ENCODE results near the gene SPRR2A.
"Not testable (repeated sequence)": the region's sequence is repeated elsewhere in the genome, so short reads cannot be mapped to it uniquely, and the experiment has no call there.

Gene SPRR2A

DNA sequence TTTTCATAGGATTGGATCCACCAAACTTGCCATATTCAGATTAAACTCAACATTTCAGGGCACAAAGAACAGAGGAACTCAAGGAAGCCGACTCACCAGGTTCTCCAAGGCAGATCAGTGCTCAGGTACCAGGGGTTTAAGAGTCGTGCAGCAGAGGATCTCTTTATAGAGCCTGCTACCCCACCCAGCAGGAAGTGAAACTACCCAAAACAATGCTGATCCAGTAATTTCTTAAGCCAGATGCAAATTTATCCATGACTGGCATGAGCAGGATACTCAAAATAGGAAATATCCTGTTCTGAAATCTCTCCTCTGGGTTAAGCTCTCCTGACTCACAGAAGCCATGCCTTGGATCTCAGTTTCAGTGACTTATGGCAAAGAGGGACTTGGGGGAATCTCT, at the start of gene SPRR2A:
Gene SPRR2A (minus strand): TSS at position 138 of the 400 bp plus-strand sequence. CDS start 777 bp downstream, outside the sequence.
- Mint-ChIP-seq H3K27ac (no peak within 1 kb of the TSS), H3K9me3 (no peaks in the 10 kb centered on the region), H3K27me3 (peaks cover 34% of the 10 kb centered on the region), H3K4me1 (no peaks in the 10 kb centered on the region), H3K4me3 (no peak within 1 kb of the TSS)
- DNase-seq (no peak), ATAC-seq (no peak)

DNA sequence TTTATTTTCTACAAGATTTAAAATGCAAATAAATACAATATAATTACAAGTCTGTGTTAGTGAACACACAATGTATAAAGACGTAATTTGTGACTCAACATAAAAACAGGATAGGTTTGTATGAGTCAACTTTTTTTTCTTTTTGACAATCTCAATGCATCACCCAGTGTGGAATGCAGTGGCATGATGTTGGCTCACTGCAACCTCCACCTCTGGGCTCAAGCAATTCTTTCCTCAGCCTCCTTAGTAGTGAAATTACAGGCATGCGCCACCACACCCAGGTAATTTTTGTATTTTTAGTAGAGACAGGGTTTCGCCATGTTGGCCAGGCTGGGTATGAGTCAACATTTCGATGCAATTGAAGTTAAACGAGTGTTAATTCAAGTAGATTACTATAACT, 42.9 kb upstream of the SPRR2A start:
- peaks cover 10 to 14% of the 10 kb centered on the region in 2 donors for H3K9me3 Mint-ChIP-seq
- DNase-seq (no peak), ATAC-seq (no peak)
- H3K27ac Mint-ChIP-seq: no peak overlapping the region
- H3K27me3 Mint-ChIP-seq: peaks cover 50% of the 10 kb centered on the region
- H3K4me1 Mint-ChIP-seq: no peaks in the 10 kb centered on the region
- H3K4me3 Mint-ChIP-seq: no peak overlapping the region

DNA sequence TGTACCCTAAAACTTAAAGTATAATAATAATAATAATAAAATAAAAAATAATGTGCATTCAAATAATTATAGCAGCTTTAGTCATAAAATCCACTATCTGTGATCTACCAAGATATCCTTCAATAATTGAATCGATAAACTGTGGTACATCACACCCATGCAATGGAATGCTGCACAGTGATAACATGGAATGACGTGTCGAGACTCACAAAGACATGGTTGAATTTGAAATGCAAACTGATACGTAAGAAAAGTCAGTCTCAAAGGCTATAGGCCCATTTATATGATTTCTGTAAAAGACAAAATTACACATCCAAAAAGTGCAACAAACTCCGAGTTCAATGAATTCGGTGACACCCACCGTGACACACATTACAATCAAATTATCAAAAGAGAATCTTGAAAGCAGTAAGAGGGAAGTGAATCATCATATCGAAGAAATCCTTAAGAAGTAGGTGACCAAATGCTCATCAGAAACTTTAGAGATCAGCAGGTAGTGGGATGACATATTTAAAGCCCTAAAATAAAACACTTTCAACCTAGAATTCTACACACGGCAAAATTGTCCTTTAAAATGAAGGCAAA, 42.2 kb upstream of the SPRR2A start:
- no peak for ATAC-seq
- no peak overlapping the region for H3K27ac Mint-ChIP-seq
- H3K9me3 Mint-ChIP-seq: peaks cover 10 to 14% of the 10 kb centered on the region in 2 donors
- peaks cover 49% of the 10 kb centered on the region for H3K27me3 Mint-ChIP-seq
- DNase-seq: no peak
- no peaks in the 10 kb centered on the region for H3K4me1 Mint-ChIP-seq
- H3K4me3 Mint-ChIP-seq: no peak overlapping the region

DNA sequence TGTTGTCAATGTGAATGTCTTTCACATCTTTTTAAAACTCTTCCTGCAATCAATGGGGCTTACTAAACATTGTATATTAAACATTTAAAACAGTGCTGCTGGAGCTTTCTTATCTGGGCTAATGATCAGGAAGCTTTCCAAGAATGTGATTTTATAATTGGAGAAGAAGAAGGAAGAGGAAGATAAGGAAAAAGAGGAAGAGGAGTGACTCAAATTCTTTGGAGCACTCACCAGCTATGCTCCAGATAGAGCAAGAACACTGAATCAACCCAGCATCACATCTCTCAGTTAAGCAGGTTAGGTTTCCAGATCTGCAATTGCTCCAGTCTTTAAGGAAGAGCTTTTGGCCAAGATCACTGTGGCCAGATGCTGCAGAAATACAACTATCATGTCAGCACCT, 38.5 kb upstream of the SPRR2A start:
- no peak overlapping the region for H3K27ac Mint-ChIP-seq
- H3K9me3 Mint-ChIP-seq: no peaks in the 10 kb centered on the region
- DNase-seq (no peak), ATAC-seq (no peak)
- peaks cover 22% of the 10 kb centered on the region for H3K27me3 Mint-ChIP-seq
- H3K4me3 Mint-ChIP-seq: no peak overlapping the region
- H3K4me1 Mint-ChIP-seq: no peaks in the 10 kb centered on the region

DNA sequence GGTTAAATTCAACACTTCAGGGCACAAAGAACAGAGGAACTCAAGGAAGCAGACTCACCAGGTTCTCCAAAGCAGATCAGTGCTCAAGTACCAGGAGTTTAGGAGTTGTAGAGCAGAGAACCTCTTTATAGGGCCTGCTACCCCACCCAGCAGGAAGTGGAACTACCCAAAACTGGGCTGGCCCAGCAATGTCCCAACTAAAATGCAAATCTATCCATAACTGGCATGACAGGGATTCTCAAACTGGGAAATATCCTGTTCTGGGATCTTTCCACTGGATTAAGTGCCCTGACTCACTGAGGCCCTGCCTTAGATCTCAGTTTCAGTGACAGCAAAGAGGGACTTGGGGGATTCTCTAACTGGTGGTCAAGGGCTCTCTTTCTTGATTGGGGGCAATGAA, 37.1 kb upstream of the SPRR2A start, which contains the start of gene SPRR2E:
Gene SPRR2E (minus strand): TSS at position 101 of the 400 bp plus-strand sequence. CDS start 775 bp downstream, outside the sequence.
- H3K9me3 Mint-ChIP-seq: no peaks in the 10 kb centered on the region
- peaks cover 18% of the 10 kb centered on the region for H3K27me3 Mint-ChIP-seq
- no peak for ATAC-seq
- no peak within 1 kb of the TSS for H3K27ac Mint-ChIP-seq
- DNase-seq: no peak
- no peaks in the 10 kb centered on the region for H3K4me1 Mint-ChIP-seq
- H3K4me3 Mint-ChIP-seq: no peak within 1 kb of the TSS

DNA sequence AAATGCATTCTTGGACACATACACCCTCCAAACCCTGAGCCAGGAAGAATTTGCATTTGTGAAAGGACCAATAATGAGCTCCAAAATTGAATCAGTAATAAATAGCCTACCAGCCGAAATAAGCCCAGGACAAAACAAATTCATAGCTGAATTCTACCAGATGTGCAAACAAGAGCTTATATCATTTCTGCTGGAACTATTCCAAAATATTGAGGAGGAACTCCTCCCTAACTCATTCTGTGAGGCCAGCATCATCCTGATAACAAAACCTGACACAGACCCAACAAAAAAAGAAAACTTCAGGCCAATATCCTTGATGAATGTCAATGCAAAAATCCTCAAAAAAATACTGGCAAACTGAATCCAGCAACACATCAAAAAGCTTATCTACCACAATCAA, 30.3 kb upstream of the SPRR2A start:
- no peak overlapping the region for H3K27ac Mint-ChIP-seq
- H3K9me3 Mint-ChIP-seq: no peaks in the 10 kb centered on the region
- peaks cover 48% of the 10 kb centered on the region for H3K27me3 Mint-ChIP-seq
- no peaks in the 10 kb centered on the region for H3K4me1 Mint-ChIP-seq
- no peak for ATAC-seq
- no peak overlapping the region for H3K4me3 Mint-ChIP-seq
- no peak for DNase-seq

DNA sequence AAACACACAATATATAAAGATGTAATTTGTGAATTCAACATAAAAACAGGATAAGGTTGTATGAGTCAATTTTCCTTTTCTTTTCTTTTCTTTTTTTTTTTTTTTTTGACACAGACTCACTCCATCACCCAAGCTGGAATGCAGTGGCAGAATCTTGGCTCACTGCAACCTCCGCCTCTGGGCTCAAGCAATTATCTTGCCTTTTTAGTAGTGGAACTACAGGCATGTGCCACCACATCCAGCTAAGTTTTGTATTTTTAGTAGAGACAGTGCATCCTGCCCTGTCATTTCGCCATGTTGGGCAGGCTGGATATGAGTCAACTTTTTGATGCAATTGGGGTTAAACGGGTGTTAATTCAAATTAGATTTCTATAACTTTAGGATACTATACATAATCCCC, 24.4 kb upstream of the SPRR2A start:
- H3K9me3 Mint-ChIP-seq: peaks cover 0 to 7% of the 10 kb centered on the region in 2 donors
- H3K27me3 Mint-ChIP-seq: peaks cover 36% of the 10 kb centered on the region
- H3K4me3 Mint-ChIP-seq: no peak overlapping the region
- ATAC-seq (no peak), DNase-seq (no peak)
- H3K27ac Mint-ChIP-seq: no peak overlapping the region
- no peaks in the 10 kb centered on the region for H3K4me1 Mint-ChIP-seq

DNA sequence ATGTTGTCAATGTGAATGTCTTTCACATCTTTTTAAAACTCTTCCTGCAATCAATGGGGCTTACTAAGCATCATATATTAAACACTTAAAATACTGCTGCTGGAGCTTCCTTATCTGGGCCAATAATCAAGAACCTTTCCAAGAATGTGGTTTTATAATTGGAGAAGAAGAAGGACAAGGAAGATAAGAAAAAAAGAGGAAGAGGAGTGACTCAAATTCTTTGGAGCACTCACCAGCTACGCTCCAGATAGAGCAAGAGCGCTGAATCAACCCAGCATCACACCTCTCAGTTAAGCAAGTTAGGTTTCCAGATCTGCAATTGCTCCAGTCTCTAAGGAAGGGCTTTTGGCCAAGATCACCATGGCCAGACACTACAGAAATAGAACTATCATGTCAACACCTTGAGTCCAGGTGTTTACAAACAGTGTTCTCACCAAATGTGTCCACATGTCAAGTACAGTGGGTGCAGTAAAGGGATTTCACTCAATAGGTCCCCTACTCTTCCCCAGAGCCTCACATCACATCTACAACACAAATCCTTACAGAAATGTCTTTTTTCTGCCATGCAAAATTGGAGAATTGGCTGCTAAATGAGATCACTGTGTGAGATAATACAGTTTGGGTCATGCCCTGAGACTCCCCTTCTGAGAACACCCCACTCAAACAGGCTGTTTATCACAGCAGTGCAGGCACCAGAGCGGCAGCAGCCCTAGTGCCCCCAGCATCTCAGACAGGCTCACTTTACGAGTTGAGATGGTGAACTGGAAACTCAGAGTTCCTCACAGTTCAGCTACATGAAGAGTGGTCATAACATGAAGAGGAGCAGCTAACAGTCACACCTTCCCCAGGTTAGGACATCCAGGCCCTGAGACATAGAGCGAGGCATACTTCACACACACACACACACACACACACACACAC, 15.8 kb upstream of the SPRR2A start:
- H3K4me3 Mint-ChIP-seq: no peak overlapping the region
- peaks cover 13% of the 10 kb centered on the region for H3K27me3 Mint-ChIP-seq
- no peaks in the 10 kb centered on the region for H3K4me1 Mint-ChIP-seq
- DNase-seq: no peak
- no peak for ATAC-seq
- H3K27ac Mint-ChIP-seq: no peak overlapping the region
- no peaks in the 10 kb centered on the region for H3K9me3 Mint-ChIP-seq

DNA sequence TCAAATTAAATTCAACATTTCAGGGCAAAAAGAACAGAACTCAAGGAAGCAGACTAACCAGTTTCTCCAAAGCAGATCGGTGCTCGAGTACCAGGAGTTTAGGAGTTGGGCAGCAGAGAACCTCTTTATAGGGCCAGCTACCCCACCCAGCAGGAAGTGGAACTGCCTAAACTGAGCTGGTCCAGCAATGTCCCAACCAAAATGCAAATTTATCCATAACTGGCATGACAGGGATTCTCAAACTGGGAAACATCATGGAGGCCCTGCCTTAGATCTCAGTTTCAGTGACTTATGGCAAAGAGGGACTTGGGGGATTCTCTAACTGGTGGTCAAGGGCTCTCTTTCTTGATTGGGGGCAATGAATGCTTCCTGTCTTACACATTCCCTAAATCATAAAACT, 14.2 kb upstream of the SPRR2A start, which contains the start of gene SPRR2B:
Gene SPRR2B (minus strand): TSS at position 101 of the 400 bp plus-strand sequence. CDS start 772 bp downstream, outside the sequence.
- Mint-ChIP-seq H3K4me3 (no peak within 1 kb of the TSS), H3K27ac (no peak within 1 kb of the TSS), H3K9me3 (no peaks in the 10 kb centered on the region), H3K4me1 (no peaks in the 10 kb centered on the region), H3K27me3 (peaks cover 28% of the 10 kb centered on the region)
- DNase-seq (no peak), ATAC-seq (no peak)

DNA sequence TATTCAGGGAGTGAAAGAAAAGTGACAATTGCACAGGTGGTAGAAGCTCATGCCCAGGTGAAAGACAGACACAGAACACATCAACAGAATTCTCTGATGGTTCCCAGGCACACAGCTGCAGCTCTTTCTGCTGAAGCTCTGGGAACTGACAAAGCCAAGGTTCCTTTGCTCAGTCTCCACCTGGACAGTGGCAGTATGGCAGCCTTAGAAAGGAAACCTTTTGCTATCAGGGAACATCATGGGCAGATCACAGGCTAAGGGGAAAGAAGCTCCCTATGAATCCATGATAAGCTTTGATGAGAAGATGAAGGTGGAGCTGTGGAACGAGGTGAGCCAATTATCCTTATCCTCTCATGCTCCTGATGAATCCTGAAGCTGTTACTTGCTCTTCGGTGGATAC, 12.9 kb upstream of the SPRR2A start:
- DNase-seq (no peak), ATAC-seq (no peak)
- Mint-ChIP-seq H3K27ac (no peak overlapping the region), H3K4me3 (no peak overlapping the region), H3K4me1 (no peaks in the 10 kb centered on the region), H3K27me3 (peaks cover 28% of the 10 kb centered on the region), H3K9me3 (no peaks in the 10 kb centered on the region)

DNA sequence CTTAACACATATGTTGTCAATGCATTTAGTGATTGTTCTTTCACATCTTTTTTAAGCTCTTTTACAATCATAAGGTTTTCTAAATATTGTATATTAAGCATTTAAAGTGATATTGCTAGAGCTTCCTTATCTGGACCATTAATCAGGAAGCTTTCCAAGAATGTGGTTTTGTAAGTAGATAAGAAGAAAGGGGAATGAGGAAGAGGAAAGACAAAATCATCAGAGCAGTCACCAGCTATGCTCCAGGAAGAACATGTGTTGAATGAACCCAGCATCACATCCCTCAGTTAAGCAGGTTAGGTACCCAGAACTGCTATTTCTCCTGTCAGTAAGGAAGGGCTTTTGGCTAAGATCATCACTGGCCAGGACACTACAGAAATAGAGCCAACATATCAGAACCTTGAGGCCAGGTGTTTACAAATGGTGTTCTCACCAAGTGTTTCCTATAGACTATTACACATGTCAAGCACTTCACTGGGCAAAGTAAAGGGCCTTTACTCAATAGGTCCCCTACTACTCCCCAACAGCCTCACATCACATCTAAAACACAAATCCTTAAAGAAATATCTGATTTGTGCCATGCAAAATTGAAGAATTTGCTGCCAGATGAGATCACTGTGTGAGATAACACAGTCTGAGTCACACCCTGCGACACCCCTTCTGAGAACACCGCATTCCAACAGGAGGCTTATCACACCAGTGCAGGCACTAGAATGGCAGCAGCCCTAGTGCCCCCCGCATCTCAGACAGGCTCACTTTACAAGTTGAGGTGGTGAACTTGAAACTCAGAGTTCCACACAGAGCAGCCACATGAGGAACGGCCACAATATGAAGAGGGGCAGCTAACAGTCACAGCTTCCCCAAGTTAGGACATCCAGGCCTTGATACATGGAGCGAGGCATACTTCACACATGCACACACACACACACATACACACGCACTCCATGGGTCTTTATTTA, 1.8 kb upstream of the SPRR2A start:
- Mint-ChIP-seq H3K4me1 (no peaks in the 10 kb centered on the region), H3K4me3 (no peak overlapping the region), H3K27me3 (peaks cover 19% of the 10 kb centered on the region), H3K9me3 (no peaks in the 10 kb centered on the region), H3K27ac (no peak overlapping the region)
- DNase-seq (no peak), ATAC-seq (no peak)

DNA sequence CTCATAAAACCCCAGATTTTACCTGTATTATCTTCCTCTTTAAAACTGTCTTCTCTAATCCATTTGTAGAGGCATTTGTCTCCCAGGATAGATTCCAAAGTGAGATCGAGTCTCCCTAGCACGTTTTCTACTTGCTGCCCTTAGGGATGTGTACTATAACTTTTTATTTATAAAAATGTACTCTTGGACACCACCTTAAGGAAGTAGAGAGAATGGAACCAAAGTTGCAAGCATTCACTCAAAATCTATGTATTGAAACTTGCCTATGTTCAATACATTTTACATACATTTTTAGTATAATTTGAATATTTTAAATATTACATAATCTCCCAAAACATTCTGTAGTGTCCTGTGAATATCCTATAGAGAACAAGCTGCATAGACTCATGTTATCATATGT, 842 bp upstream of the SPRR2A start:
- Mint-ChIP-seq H3K4me3 (no peak overlapping the region), H3K4me1 (no peaks in the 10 kb centered on the region), H3K27ac (no peak overlapping the region), H3K27me3 (peaks cover 26% of the 10 kb centered on the region), H3K9me3 (no peaks in the 10 kb centered on the region)
- ATAC-seq (no peak), DNase-seq (no peak)

DNA sequence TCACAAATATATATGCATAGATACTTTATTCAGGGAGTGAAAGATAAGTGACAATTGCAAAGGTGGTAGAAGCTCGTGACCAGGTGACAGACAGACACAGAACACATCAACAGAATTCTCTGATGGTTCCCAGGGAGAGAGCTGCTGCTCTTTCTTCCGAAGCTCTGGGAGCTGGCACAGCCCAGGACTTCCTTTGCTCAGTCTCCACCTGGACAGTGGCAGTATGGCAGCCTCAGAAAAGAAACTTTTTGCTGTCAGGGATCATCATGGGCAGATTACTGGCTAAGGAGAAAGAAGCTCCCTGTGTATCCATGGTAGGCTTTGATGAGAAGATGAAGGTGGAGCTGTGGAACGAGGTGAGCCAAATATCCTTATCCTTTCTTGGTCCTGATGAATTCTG, 1.2 kb downstream of the SPRR2A start:
- H3K9me3 Mint-ChIP-seq, H3K4me3 Mint-ChIP-seq, H3K27ac Mint-ChIP-seq, ATAC-seq, DNase-seq, H3K4me1 Mint-ChIP-seq: not testable (repeated sequence)
- peaks cover 42% of the 10 kb centered on the region for H3K27me3 Mint-ChIP-seq

DNA sequence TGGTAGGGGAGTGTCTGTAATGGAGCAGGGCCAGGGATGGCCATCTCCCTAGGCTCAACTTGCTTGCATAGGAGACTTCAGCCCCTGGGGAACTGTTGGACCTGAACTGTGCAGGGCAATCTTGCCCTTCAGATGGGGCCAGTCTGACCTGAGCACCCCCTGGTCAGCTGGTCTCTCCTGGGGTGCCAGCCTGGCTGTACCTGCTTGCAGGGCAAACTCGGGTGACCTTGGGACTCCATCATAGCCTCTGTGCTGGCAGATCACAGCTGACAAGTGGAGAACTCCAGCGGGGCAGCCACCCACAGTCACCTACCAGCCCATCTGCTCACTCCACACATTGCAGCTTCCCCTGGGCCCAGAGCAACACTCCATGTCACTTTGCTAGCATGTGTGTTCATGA, 8.1 kb downstream of the SPRR2A start:
- H3K27ac Mint-ChIP-seq: no peak overlapping the region
- no peak for ATAC-seq
- no peak overlapping the region for H3K4me3 Mint-ChIP-seq
- no peaks in the 10 kb centered on the region for H3K9me3 Mint-ChIP-seq
- no peak for DNase-seq
- H3K4me1 Mint-ChIP-seq: no peaks in the 10 kb centered on the region
- H3K27me3 Mint-ChIP-seq: peaks cover 46% of the 10 kb centered on the region

DNA sequence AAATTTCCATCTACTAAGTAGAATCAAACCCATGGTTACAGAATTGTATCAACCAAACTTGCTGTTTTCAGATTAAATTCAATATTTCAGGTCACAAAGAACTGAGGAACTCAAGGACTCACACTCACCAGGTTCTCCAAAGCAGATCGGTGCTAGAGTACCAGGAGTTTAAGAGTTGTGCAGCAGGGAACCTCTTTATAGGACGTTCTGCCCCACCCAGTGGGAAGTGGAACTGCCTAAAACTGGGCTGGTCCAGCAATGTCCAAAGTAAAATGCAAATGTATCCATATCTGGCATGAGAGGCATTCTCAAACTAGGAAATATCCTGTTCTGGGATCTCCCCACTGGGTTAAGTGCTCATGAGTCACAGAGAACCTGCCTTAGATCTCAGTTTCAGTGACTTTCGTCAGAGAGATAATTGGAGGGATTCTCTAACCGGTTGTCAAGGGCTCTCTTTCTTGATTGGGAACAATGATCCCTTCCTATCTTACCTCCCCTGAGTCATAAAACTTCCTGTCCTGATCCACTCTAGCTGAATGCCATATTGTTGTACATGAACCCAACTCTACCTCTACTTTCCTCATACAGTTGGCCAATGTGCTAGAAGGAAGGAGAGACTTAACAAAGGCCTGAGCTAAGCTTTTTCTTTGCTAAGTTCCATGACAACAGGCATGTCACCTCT, 16.2 kb downstream of the SPRR2A start, which contains the start of gene SPRR2D:
Gene SPRR2D (minus strand): TSS at position 171 of the 682 bp plus-strand sequence. CDS start 774 bp downstream, outside the sequence.
- ATAC-seq (no peak), DNase-seq (no peak)
- Mint-ChIP-seq H3K4me1 (no peaks in the 10 kb centered on the region), H3K27ac (no peak within 1 kb of the TSS), H3K27me3 (peaks cover 54% of the 10 kb centered on the region), H3K4me3 (no peak within 1 kb of the TSS), H3K9me3 (no peaks in the 10 kb centered on the region)
